GM18951 (cell line): ENCODE data around the gene LCOR.

Experiments used
- POLR2A ChIP-seq: IDR thresholded peaks from 4 replicates; pipeline ENCODE4 v1.6.1; 2011; ENCODE audit warnings: mild to moderate bottlenecking; ENCODE audit not compliant: insufficient read length, insufficient read depth; ENCODE audit errors: extremely low read depth
- in situ Hi-C: fragments of 300-500 bp; cut with MboI; formaldehyde crosslinking; loops from one replicate; pipeline ENCODE4 v1.12.0; 2022; ENCODE audit warnings: low sequenced_read_pairs, mixed read lengths, inconsistent platforms; ENCODE audit not compliant: unreplicated experiment

LCOR gene

GRCh38 chr10:96984541-96985131 lies 152.5 kb downstream of the LCOR start:
- TF ChIP-seq POLR2A, result peak; percentile 10
- in situ Hi-C loops, result no loop called here

GRCh38 chr10:96986200-96986856 lies 154.2 kb downstream of the LCOR start:
- no peak for TF ChIP-seq POLR2A
- in situ Hi-C loops, result no loop called here

GRCh38 chr10:96987141-96987841 lies 155.2 kb downstream of the LCOR start:
- no peak for TF ChIP-seq POLR2A
- in situ Hi-C loops, result no loop called here

GRCh38 chr10:96987842-96988175 lies 155.7 kb downstream of the LCOR start:
- TF ChIP-seq POLR2A, result no peak

GRCh38 chr10:96988426-96988825 lies 156.3 kb downstream of the LCOR start:
- in situ Hi-C loops, result no loop called here
- TF ChIP-seq POLR2A, result no peak

More at GRCh38 chr10:96987842-96988175, 155.7 kb downstream of the LCOR start:
- in situ Hi-C loops, result no loop called here

GRCh38 chr10:96991313-96991841 lies 159.3 kb downstream of the LCOR start:
- no peak for TF ChIP-seq POLR2A
- in situ Hi-C loops, result no loop called here

GRCh38 chr10:96992721-96993120 lies 160.6 kb downstream of the LCOR start:
- TF ChIP-seq POLR2A, result no peak
- in situ Hi-C loops, result no loop called here

- in situ Hi-C loops, result no loop called here
- no peak for TF ChIP-seq POLR2A
Observed at GRCh38 chr10:96995851-96996250, 163.8 kb downstream of the LCOR start.

- no peak for TF ChIP-seq POLR2A
- in situ Hi-C loops, result no loop called here
Observed at GRCh38 chr10:96996275-96996965, 164.3 kb downstream of the LCOR start.

GRCh38 chr10:96998329-96998888 lies 166.3 kb downstream of the LCOR start:
- no peak for TF ChIP-seq POLR2A
- in situ Hi-C loops, result no loop called here

GRCh38 chr10:96999337-96999736 lies 167.2 kb downstream of the LCOR start:
- in situ Hi-C loops, result no loop called here
- no peak for TF ChIP-seq POLR2A

- no peak for TF ChIP-seq POLR2A
- in situ Hi-C loops, result no loop called here
Observed at GRCh38 chr10:96999987-97000386, 167.9 kb downstream of the LCOR start.
